Epithelial cell of umbilical artery (primary cell): ENCODE data around the gene CDADC1. TPM values are rescaled to one million over a fixed set of nuclear protein-coding genes. Genes with fewer than 3 reads are reported as not detected.

ENCODE experiments used
- total RNA-seq: library from RNA; depleted of rRNA; stranded (reverse); fragments of >200 nt; gene quantifications from 2 replicates; pipeline ENCODE4 v1.2.3, GENCODE V29; 2014

The CDADC1 gene
- 2.9 and 4.4 TPM in 2 replicates for total RNA-seq

GRCh38 chr13:49247643-49248621 is at the start of gene CDADC1:
CDADC1 (plus strand) TSS chr13:49247925; CDS start chr13:49248038, 113 bp downstream.

GRCh38 chr13:49220036-49220855 is 27.5 kb upstream of the CDADC1 start, which contains the start of gene MLNR:
MLNR (plus strand) TSS chr13:49220338; CDS start chr13:49220338, 0 bp downstream.

Other genes starting within 250 kb of the CDADC1 start
- not detected in 2 replicates for gene MLNR, start 27.6 kb upstream of the CDADC1 start, total RNA-seq
- 5.8 and 10.4 TPM in 2 replicates for gene CAB39L, start 196.1 kb downstream of the CDADC1 start, total RNA-seq
- 1.9 and 3.8 TPM in 2 replicates for gene SETDB2, start 196.3 kb downstream of the CDADC1 start, total RNA-seq
- 10.4 and 21.4 TPM in 2 replicates for gene PHF11, start 248.0 kb downstream of the CDADC1 start, total RNA-seq